SU-DHL-6 (cell line): ENCODE results near the gene MKKS.

ENCODE experiments used
- EZH2phosphoT487 ChIP-seq: fragments of 200-600 bp; sonication (generic), shearing (Covaris generic); conservative IDR thresholded peaks from 2 replicates; pipeline ENCODE4 v1.6.1; 2018; ENCODE audit warnings: mild to moderate bottlenecking, antibody characterized with exemption, low read length, moderate library complexity, mixed read lengths
- TF ChIP-seq, protein P1 (sequence below): fragments of 200-600 bp; sonication (generic); IDR thresholded peaks from one replicate; pipeline ENCODE4 v1.5.1; 2017; ENCODE audit warnings: antibody characterized with exemption, mild to moderate bottlenecking, low read length, moderate library complexity; ENCODE audit not compliant: insufficient read depth, poor library complexity, severe bottlenecking

DNA sequence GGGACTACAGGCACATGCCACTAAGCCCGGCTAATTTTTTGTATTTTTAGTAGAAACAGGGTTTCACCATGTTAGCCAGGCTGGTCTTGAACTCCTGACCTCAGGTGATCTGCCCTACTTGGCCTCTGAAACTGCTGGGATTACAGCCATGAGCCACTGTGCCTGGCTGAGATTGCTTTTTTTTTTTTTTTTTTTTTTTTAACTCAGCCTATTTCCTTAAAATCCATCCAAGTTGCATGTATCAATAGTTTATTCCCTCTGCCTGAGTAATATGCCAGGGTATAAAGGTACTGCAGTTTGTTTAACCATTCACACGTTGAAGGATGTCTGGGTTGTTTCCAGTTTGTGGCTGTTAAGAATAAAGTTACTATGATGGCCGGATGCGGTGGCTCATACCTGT is 11.7 kb upstream of the MKKS start:
- TF ChIP-seq, protein P1, sequence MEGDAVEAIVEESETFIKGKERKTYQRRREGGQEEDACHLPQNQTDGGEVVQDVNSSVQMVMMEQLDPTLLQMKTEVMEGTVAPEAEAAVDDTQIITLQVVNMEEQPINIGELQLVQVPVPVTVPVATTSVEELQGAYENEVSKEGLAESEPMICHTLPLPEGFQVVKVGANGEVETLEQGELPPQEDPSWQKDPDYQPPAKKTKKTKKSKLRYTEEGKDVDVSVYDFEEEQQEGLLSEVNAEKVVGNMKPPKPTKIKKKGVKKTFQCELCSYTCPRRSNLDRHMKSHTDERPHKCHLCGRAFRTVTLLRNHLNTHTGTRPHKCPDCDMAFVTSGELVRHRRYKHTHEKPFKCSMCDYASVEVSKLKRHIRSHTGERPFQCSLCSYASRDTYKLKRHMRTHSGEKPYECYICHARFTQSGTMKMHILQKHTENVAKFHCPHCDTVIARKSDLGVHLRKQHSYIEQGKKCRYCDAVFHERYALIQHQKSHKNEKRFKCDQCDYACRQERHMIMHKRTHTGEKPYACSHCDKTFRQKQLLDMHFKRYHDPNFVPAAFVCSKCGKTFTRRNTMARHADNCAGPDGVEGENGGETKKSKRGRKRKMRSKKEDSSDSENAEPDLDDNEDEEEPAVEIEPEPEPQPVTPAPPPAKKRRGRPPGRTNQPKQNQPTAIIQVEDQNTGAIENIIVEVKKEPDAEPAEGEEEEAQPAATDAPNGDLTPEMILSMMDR, result no peak
- no peak for TF ChIP-seq EZH2phosphoT487
